HepG2 (cell line): ENCODE data around the gene MPP7. TPM values are rescaled to one million over a fixed set of nuclear protein-coding genes. Genes with fewer than 3 reads are reported as not detected.

Experiments
- BHLHE40 ChIP-seq: IDR thresholded peaks from 2 replicates; pipeline ENCODE4 v1.6.1; 2011; ENCODE audit warnings: low read length, improper control_type of control experiment
- BORCS8-MEF2B ChIP-seq: sonication (generic); formaldehyde crosslinking; IDR thresholded peaks from 2 replicates; pipeline ENCODE4 v1.8.0; 2022; ENCODE audit warnings: mild to moderate bottlenecking, missing genetic modification reagents
- DR1 ChIP-seq: sonication (generic); formaldehyde crosslinking; IDR thresholded peaks from 2 replicates; pipeline ENCODE4 v1.8.0; 2021; ENCODE audit warnings: mild to moderate bottlenecking, missing genetic modification reagents, inconsistent platforms
- FOXA3 ChIP-seq: IDR thresholded peaks from 2 replicates; pipeline ENCODE4 v1.6.1; 2016; ENCODE audit warnings: missing genetic modification reagents, missing compliant biosample characterization
- FOXP1 ChIP-seq, 2 experiments: fragments of 450-650 bp in 1 of 2; IDR thresholded peaks; 2 replicates each; pipeline ENCODE4 v1.6.1; 2017 to 2018; ENCODE audit warnings: antibody characterized with exemption in 1 of 2
- HNF4A ChIP-seq: sonication (generic); formaldehyde crosslinking; IDR thresholded peaks from 2 replicates; pipeline ENCODE4 v1.4.0; 2020; ENCODE audit warnings: missing genetic modification reagents
- HOXA7 ChIP-seq: sonication (generic); formaldehyde crosslinking; IDR thresholded peaks from 2 replicates; pipeline ENCODE4 v1.8.1; 2022; ENCODE audit warnings: mild to moderate bottlenecking, missing genetic modification reagents, moderate library complexity
- KLF12 ChIP-seq: sonication (generic); formaldehyde crosslinking; IDR thresholded peaks from 2 replicates; pipeline ENCODE4 v1.4.0; 2020; ENCODE audit warnings: missing genetic modification reagents, borderline replicate concordance
- KLF9 ChIP-seq: IDR thresholded peaks from 2 replicates; pipeline ENCODE4 v1.6.1; 2016; ENCODE audit warnings: low read depth
- MEIS1 ChIP-seq: sonication (generic); formaldehyde crosslinking; IDR thresholded peaks from 2 replicates; pipeline ENCODE4 v1.9.0; 2021; ENCODE audit warnings: mild to moderate bottlenecking, missing genetic modification reagents, moderate library complexity, borderline replicate concordance
- MEIS2 ChIP-seq: sonication (generic); formaldehyde crosslinking; IDR thresholded peaks from 2 replicates; pipeline ENCODE4 v1.9.0; 2021; ENCODE audit warnings: mild to moderate bottlenecking, missing genetic modification reagents
- PHF5A ChIP-seq: IDR thresholded peaks from one replicate; pipeline ENCODE4 v1.6.1; 2018; ENCODE audit warnings: low read depth, missing genetic modification reagents; ENCODE audit not compliant: unreplicated experiment
- PREB ChIP-seq: sonication (generic); formaldehyde crosslinking; IDR thresholded peaks from 2 replicates; pipeline ENCODE4 v1.4.0; 2020; ENCODE audit warnings: missing genetic modification reagents
- SOX6 ChIP-seq, 2 experiments: fragments of 450-650 bp in 1 of 2; sonication (generic) in 1 of 2; formaldehyde crosslinking in 1 of 2; IDR thresholded peaks; 2 replicates each; pipeline versions ENCODE4 v1.4.0 to v1.6.1; 2017 to 2020; ENCODE audit warnings: antibody characterized with exemption in 1 of 2, mild to moderate bottlenecking in 1 of 2, missing genetic modification reagents in 1 of 2
- TCF7 ChIP-seq: sonication (generic); IDR thresholded peaks from 2 replicates; pipeline ENCODE4 v1.6.1; 2016; ENCODE audit warnings: antibody characterized with exemption, low read depth
- THRA ChIP-seq: sonication (generic); formaldehyde crosslinking; IDR thresholded peaks from 2 replicates; pipeline ENCODE4 v1.4.0; 2020; ENCODE audit warnings: missing genetic modification reagents, borderline replicate concordance
- ZMYM4 ChIP-seq: sonication (generic); formaldehyde crosslinking; IDR thresholded peaks from 2 replicates; pipeline ENCODE4 v1.8.1; 2023; ENCODE audit warnings: mild to moderate bottlenecking, missing genetic modification reagents
- ZNF235 ChIP-seq: sonication (generic); formaldehyde crosslinking; IDR thresholded peaks from 2 replicates; pipeline ENCODE4 v1.8.1; 2023; ENCODE audit warnings: mild to moderate bottlenecking, missing genetic modification reagents, borderline replicate concordance
- ZNF260 ChIP-seq: sonication (generic); formaldehyde crosslinking; IDR thresholded peaks from 2 replicates; pipeline ENCODE4 v1.4.0; 2020; ENCODE audit warnings: missing genetic modification reagents, low read depth, mild to moderate bottlenecking, borderline replicate concordance
- ZNF619 ChIP-seq: sonication (generic); formaldehyde crosslinking; IDR thresholded peaks from 2 replicates; pipeline ENCODE4 v1.4.0; 2020; ENCODE audit warnings: mild to moderate bottlenecking, missing genetic modification reagents
- ZSCAN12 ChIP-seq: sonication (generic); formaldehyde crosslinking; IDR thresholded peaks from 2 replicates; pipeline ENCODE4 v1.9.0; 2021; ENCODE audit warnings: mild to moderate bottlenecking, missing genetic modification reagents
- ZSCAN20 ChIP-seq: sonication (generic); formaldehyde crosslinking; IDR thresholded peaks from 2 replicates; pipeline ENCODE4 v1.4.0; 2020; ENCODE audit warnings: missing genetic modification reagents, mild to moderate bottlenecking, borderline replicate concordance
- polyA plus RNA-seq, 8 experiments: library from polyadenylated mRNA; depleted of rRNA in 3 of 8; stranded (reverse) in 7 of 8; unstranded in 1 of 8; fragments of >200 nt; fragmentation: Illumina TruSeq in 4 of 8; extraction: Trizol in 4 of 8; gene quantifications; 2 replicates each; pipeline versions ENCODE4 v1.2.1 to v1.2.3, GENCODE V29; 2011 to 2016; ENCODE audit warnings: low read depth in 4 of 8, missing spikeins in 1 of 8, mixed read lengths in 1 of 8; ENCODE audit not compliant: insufficient read depth in 1 of 8
- total RNA-seq, 5 experiments: library from RNA; depleted of rRNA; stranded (reverse); fragments of >200 nt; fragmentation: Illumina TruSeq; extraction: Trizol; gene quantifications; 2 replicates each; pipeline ENCODE4 v1.2.3, GENCODE V29; 2016; ENCODE audit warnings: low read depth in 1 of 5

MPP7 gene
- total and polyA plus RNA-seq, 2 of the 13 experiments (the other 11 are each of a cell fraction or from before 2014, with no cell fraction given), result 6.8 to 16.4 TPM

GRCh38 chr10:28343987-28344895 lies 41.4 kb upstream of the MPP7 start (continued):
- TF ChIP-seq SOX6 (IDR thresholded peaks at IDR 0.05) (no peak), SOX6 (CRISPR knock-in tag; IDR thresholded peaks at IDR 0.05) (peak; percentile 67; the same call in 1 of the 2 replicates), MEIS2 (CRISPR knock-in tag) (no peak), ZSCAN12 (CRISPR knock-in tag) (no peak), ZNF235 (CRISPR knock-in tag) (no peak), HOXA7 (CRISPR knock-in tag) (no peak), ZMYM4 (CRISPR knock-in tag) (no peak), ZSCAN20 (CRISPR knock-in tag) (no peak), PREB (CRISPR knock-in tag) (no peak), KLF12 (CRISPR knock-in tag) (no peak), ZNF619 (CRISPR knock-in tag) (no peak), BHLHE40 (no peak), BORCS8-MEF2B (CRISPR knock-in tag) (no peak), PHF5A (CRISPR knock-in tag) (no peak), THRA (CRISPR knock-in tag) (peak; percentile 68; the same call in 1 of the 2 replicates), ZNF260 (no peak), KLF9 (CRISPR knock-in tag) (no peak), HNF4A (CRISPR knock-in tag) (peak; percentile 20; the same call in 1 of the 2 replicates), FOXA3 (CRISPR knock-in tag) (peak; percentile 52; the same call in 1 of the 2 replicates), FOXP1 (IDR thresholded peaks at IDR 0.05) (no peak), FOXP1 (CRISPR knock-in tag; IDR thresholded peaks at IDR 0.05) (0 out of 2 replicates have a peak, but pooled peaks have one; percentile 41), MEIS1 (CRISPR knock-in tag) (no peak), TCF7 (peak; percentile 43; the same call in 1 of the 2 replicates), DR1 (CRISPR knock-in tag) (no peak)
